Astrocyte of the spinal cord (primary cell): ENCODE measurements around the gene DLGAP1.

Experiments
- DNase-seq: peaks from one replicate; pipeline ENCODE4 v3.0.0; 2011; ENCODE audit warnings: low read depth, low spot score
- H3K4me3 ChIP-seq: 2 replicates; pipeline ENCODE4 v1.5.1; 2011; ENCODE audit warnings: low read depth, mild to moderate bottlenecking, low read length, moderate library complexity
- CTCF ChIP-seq: IDR thresholded peaks from 2 replicates; pipeline ENCODE4 v1.5.1; 2012; ENCODE audit warnings: low read depth, mild to moderate bottlenecking, low read length, inconsistent platforms
- in situ Hi-C: cut with HindIII; loops from 2 replicates; pipeline ENCODE4 v1.10.0; 2017; ENCODE audit warnings: low sequenced_read_pairs

The DLGAP1 gene

GRCh38 chr18:3510896-3511295, 944.2 kb downstream of the DLGAP1 start:
- no peak overlapping the region for H3K4me3 ChIP-seq
- no peak for TF ChIP-seq CTCF
- no peak for DNase-seq
- in situ Hi-C loops: no loop called here

- H3K4me3 ChIP-seq: no peak overlapping the region
- in situ Hi-C loops: no loop called here
- no peak for DNase-seq
- TF ChIP-seq CTCF: no peak
These were observed 945.1 kb downstream of the DLGAP1 start for GRCh38 chr18:3510024-3510423.

- in situ Hi-C loops: no loop called here
- no peak for TF ChIP-seq CTCF
- no peak overlapping the region for H3K4me3 ChIP-seq
- no peak for DNase-seq
These were observed 946.2 kb downstream of the DLGAP1 start for GRCh38 chr18:3508576-3509549.

- DNase-seq: no peak
- TF ChIP-seq CTCF: no peak
- no peak overlapping the region for H3K4me3 ChIP-seq
- in situ Hi-C loops: no loop called here
These were observed 950.5 kb downstream of the DLGAP1 start for GRCh38 chr18:3504637-3505036.

GRCh38 chr18:3502650-3503049, 952.5 kb downstream of the DLGAP1 start:
- H3K4me3 ChIP-seq: no peak overlapping the region
- in situ Hi-C loops: no loop called here
- no peak for DNase-seq
- TF ChIP-seq CTCF: no peak

GRCh38 chr18:3500016-3500415, 955.1 kb downstream of the DLGAP1 start:
- TF ChIP-seq CTCF: no peak
- H3K4me3 ChIP-seq: no peak overlapping the region
- in situ Hi-C loops: no loop called here
- no peak for DNase-seq
